Measurements from ENCODE around the gene ACRBP. TPM values are rescaled to one million over a fixed set of nuclear protein-coding genes. Genes with fewer than 3 reads are reported as not detected.

Gene ACRBP
- total RNA-seq, 2 experiments from 2014 or later, result 4.4 to 9.4 TPM

DNA sequence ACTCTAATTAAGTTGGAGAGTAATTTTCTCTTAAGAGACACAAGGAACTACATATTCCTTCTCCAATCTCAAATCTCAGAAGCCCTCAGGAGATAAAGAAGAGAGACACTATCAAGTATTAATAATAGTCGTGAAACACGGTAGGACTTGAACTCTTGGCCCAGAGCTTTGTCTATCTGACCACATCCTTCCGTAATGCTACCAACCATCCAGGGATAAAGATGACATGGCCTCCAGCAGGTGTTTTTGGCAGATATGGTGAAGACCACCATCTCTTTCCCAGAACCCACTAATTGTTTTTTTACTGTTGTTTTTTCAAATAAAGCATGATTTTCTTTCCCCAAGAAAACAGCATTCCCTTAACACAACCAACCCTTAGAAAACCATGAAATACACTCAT, 38.6 kb upstream of the ACRBP start:
- DNase-seq (ENCODE audit: low spot score), result no peak
- Histone ChIP-seq H3K27ac (ENCODE audit: low read depth, low read length, poor library complexity, severe bottlenecking) (no peak overlapping the region), H2AFZ (ENCODE audit: low read length) (no peak overlapping the region), H3K4me3 (ENCODE audit: low read depth, low read length, poor library complexity, severe bottlenecking) (peak overlapping the region; percentile 86), H3K79me2 (ENCODE audit: insufficient read depth, low read depth, low read length) (peaks cover 96% of the 10 kb centered on the region), H4K20me1 (ENCODE audit: insufficient read depth, low read length) (0 out of 2 replicates have a peak, but pooled peaks cover 5% of the 10 kb centered on the region), H3K9me2 (ENCODE audit: insufficient read depth, low read length) (no peaks in the 10 kb centered on the region), H3K9me3 (ENCODE audit: low read length) (no peaks in the 10 kb centered on the region), H3K4me1 (ENCODE audit: insufficient read depth, low read length, poor library complexity, severe bottlenecking) (peaks cover 33% of the 10 kb centered on the region), H3K36me3 (ENCODE audit: insufficient read depth, low read length) (peaks cover 67% of the 10 kb centered on the region), H3K4me2 (ENCODE audit: low read length) (peak overlapping the region; percentile 99)
- TF ChIP-seq, protein P1, sequence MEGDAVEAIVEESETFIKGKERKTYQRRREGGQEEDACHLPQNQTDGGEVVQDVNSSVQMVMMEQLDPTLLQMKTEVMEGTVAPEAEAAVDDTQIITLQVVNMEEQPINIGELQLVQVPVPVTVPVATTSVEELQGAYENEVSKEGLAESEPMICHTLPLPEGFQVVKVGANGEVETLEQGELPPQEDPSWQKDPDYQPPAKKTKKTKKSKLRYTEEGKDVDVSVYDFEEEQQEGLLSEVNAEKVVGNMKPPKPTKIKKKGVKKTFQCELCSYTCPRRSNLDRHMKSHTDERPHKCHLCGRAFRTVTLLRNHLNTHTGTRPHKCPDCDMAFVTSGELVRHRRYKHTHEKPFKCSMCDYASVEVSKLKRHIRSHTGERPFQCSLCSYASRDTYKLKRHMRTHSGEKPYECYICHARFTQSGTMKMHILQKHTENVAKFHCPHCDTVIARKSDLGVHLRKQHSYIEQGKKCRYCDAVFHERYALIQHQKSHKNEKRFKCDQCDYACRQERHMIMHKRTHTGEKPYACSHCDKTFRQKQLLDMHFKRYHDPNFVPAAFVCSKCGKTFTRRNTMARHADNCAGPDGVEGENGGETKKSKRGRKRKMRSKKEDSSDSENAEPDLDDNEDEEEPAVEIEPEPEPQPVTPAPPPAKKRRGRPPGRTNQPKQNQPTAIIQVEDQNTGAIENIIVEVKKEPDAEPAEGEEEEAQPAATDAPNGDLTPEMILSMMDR (conservative IDR thresholded peaks at IDR 0.05; ENCODE audit: low read length), result no peak
- TF ChIP-seq EZH2phosphoT487 (IDR thresholded peaks at IDR 0.05; ENCODE audit: borderline replicate concordance, low read depth, low read length), result no peak
- no TSS peak for BruUV-seq (replicated peaks)
- ChIA-PET CTCF (ENCODE audit: unreplicated experiment) (no interaction called here), POLR2A (interaction anchor here (1.6 kb wide), 1 partner anchor 17 kb away, joined by 4 read pairs; no protein-coding TSS in a partner anchor)
- intact Hi-C loops (cut with micrococcal nuclease; ENCODE audit: unreplicated experiment), result loop anchor here (5.0 kb wide), 2 partner anchors 79 to 119 kb away; partner anchors contain the start of genes CHD4 and NOP2

- H3K79me2 ChIP-seq (ENCODE audit: insufficient read depth, low read depth, low read length), result peaks cover 96% of the 10 kb centered on the region
- H3K4me1 ChIP-seq (ENCODE audit: insufficient read depth, low read length, poor library complexity, severe bottlenecking), result peaks cover 27% of the 10 kb centered on the region
- H3K4me3 ChIP-seq (ENCODE audit: low read depth, low read length, poor library complexity, severe bottlenecking), result no peak overlapping the region
- BruUV-seq (replicated peaks), result TSS peak; percentile 8
- TF ChIP-seq, protein P1 (conservative IDR thresholded peaks at IDR 0.05; ENCODE audit: low read length), result peak; percentile 86
- TF ChIP-seq EZH2phosphoT487 (IDR thresholded peaks at IDR 0.05; ENCODE audit: borderline replicate concordance, low read depth, low read length), result no peak
- peaks cover 79% of the 10 kb centered on the region for H3K36me3 ChIP-seq (ENCODE audit: insufficient read depth, low read length)
- no peak overlapping the region for H2AFZ ChIP-seq (ENCODE audit: low read length)
- no peaks in the 10 kb centered on the region for H3K9me3 ChIP-seq (ENCODE audit: low read length)
- ChIA-PET POLR2A (interaction anchor here (0.7 to 1.6 kb wide), 3 partner anchors 16 to 101 kb away, joined by 3 to 4 read pairs (median 3); no protein-coding TSS in a partner anchor), CTCF (ENCODE audit: unreplicated experiment) (interaction anchor here (0.5 kb wide), 1 partner anchor 72 kb away, joined by 3 read pairs; no protein-coding TSS in a partner anchor)
- H3K9me2 ChIP-seq (ENCODE audit: insufficient read depth, low read length), result no peaks in the 10 kb centered on the region
- intact Hi-C loops (cut with micrococcal nuclease; ENCODE audit: unreplicated experiment), result loop anchor here (5.0 kb wide), 2 partner anchors 77 to 117 kb away; partner anchors contain the start of genes CHD4 and NOP2
- no peak overlapping the region for H3K27ac ChIP-seq (ENCODE audit: low read depth, low read length, poor library complexity, severe bottlenecking)
- 0 out of 2 replicates have a peak, but pooled peaks cover 5% of the 10 kb centered on the region for H4K20me1 ChIP-seq (ENCODE audit: insufficient read depth, low read length)
- H3K4me2 ChIP-seq (ENCODE audit: low read length), result no peak overlapping the region
- DNase-seq (ENCODE audit: low spot score), result peak; percentile 52
These were observed 37.4 kb upstream of the ACRBP start for GRCh38 chr12:6684609-6685008.

GRCh38 chr12:6676962-6677361, 29.7 kb upstream of the ACRBP start:
- peaks cover 1% of the 10 kb centered on the region for H3K4me1 ChIP-seq (ENCODE audit: insufficient read depth, low read length, poor library complexity, severe bottlenecking)
- DNase-seq (ENCODE audit: low spot score), result no peak
- H3K9me2 ChIP-seq (ENCODE audit: insufficient read depth, low read length), result no peaks in the 10 kb centered on the region
- H3K27ac ChIP-seq (ENCODE audit: low read depth, low read length, poor library complexity, severe bottlenecking), result no peak overlapping the region
- H3K36me3 ChIP-seq (ENCODE audit: insufficient read depth, low read length), result peaks cover 100% of the 10 kb centered on the region
- peaks cover 31% of the 10 kb centered on the region for H3K79me2 ChIP-seq (ENCODE audit: insufficient read depth, low read depth, low read length)
- H4K20me1 ChIP-seq (ENCODE audit: insufficient read depth, low read length), result no peaks in the 10 kb centered on the region
- BruUV-seq (replicated peaks), result no TSS peak
- intact Hi-C loops (cut with micrococcal nuclease; ENCODE audit: unreplicated experiment), result no loop called here
- CTCF ChIA-PET (ENCODE audit: unreplicated experiment), result no interaction called here
- TF ChIP-seq EZH2phosphoT487 (IDR thresholded peaks at IDR 0.05; ENCODE audit: borderline replicate concordance, low read depth, low read length), result no peak
- TF ChIP-seq, protein P1 (conservative IDR thresholded peaks at IDR 0.05; ENCODE audit: low read length), result no peak
- H2AFZ ChIP-seq (ENCODE audit: low read length), result no peak overlapping the region
- H3K4me2 ChIP-seq (ENCODE audit: low read length), result no peak overlapping the region
- H3K4me3 ChIP-seq (ENCODE audit: low read depth, low read length, poor library complexity, severe bottlenecking), result no peak overlapping the region
- no peaks in the 10 kb centered on the region for H3K9me3 ChIP-seq (ENCODE audit: low read length)
- POLR2A ChIA-PET, result no interaction called here

All from OCI-LY7 (cell line).